Esophagus mucosa (tissue), 1 donor: ENCODE measurements around the gene NT5DC2. TPM values are rescaled to one million over a fixed set of nuclear protein-coding genes. Genes with fewer than 3 reads are reported as not detected.
"Not testable (repeated sequence)": the region's sequence is repeated elsewhere in the genome, so short reads cannot be mapped to it uniquely, and the experiment has no call there.

ENCODE experiments used
- ATAC-seq: fragments of 200-7000 bp; cut with Tn5 transposase; one replicate; pipeline ENCODE4 v1.9.1; 2020
- total RNA-seq: library from RNA; stranded (reverse); gene quantifications from one replicate; pipeline ENCODE4 v1.2.4, GENCODE V29; 2023
- donor health status: DM: yes; HTN: yes; CAD: no.

The NT5DC2 gene
- total RNA-seq, 1 donor from 2014 or later, result 55.0 TPM

GRCh38 chr3:52537165-52537620 is 3.5 kb upstream of the NT5DC2 start:
- ATAC-seq, result no peak

GRCh38 chr3:52536369-52537164 is 2.9 kb upstream of the NT5DC2 start, which contains the start of gene UQCC5:
Gene UQCC5, plus strand, starts transcription at chr3:52536605. Its CDS starts 151 bp downstream, at chr3:52536756.
- peak; percentile 94 for ATAC-seq

- no peak for ATAC-seq
Observed at GRCh38 chr3:52536112-52536368, 2.4 kb upstream of the NT5DC2 start.

GRCh38 chr3:52535411-52536111 is 1.9 kb upstream of the NT5DC2 start:
- ATAC-seq, result no peak

GRCh38 chr3:52534281-52535183 is 875 bp upstream of the NT5DC2 start:
- ATAC-seq, result peak; percentile 20

- ATAC-seq, result no peak
Observed at GRCh38 chr3:52532838-52533622, 627 bp downstream of the NT5DC2 start.

- no peak for ATAC-seq
Observed at GRCh38 chr3:52532517-52532837, 1.2 kb downstream of the NT5DC2 start.

- no peak for ATAC-seq
Observed at GRCh38 chr3:52531860-52532516, 1.7 kb downstream of the NT5DC2 start.

GRCh38 chr3:52530918-52531826 is 2.5 kb downstream of the NT5DC2 start:
- peak; percentile 2 for ATAC-seq

- no peak for ATAC-seq
Observed at GRCh38 chr3:52529376-52530333, 4.0 kb downstream of the NT5DC2 start.

- no peak for ATAC-seq
Observed at GRCh38 chr3:52528586-52529375, 4.9 kb downstream of the NT5DC2 start.

- no peak for ATAC-seq
Observed at GRCh38 chr3:52527732-52528585, 5.7 kb downstream of the NT5DC2 start.

GRCh38 chr3:52527039-52527731 is 6.5 kb downstream of the NT5DC2 start:
- no peak for ATAC-seq

- ATAC-seq, result not testable (repeated sequence)
Observed at GRCh38 chr3:52526671-52527038, 7.0 kb downstream of the NT5DC2 start.

- peak; percentile 50 for ATAC-seq
Observed at GRCh38 chr3:52525680-52526561, 7.7 kb downstream of the NT5DC2 start.
